Measurements from ENCODE around the gene GP2. TPM values are rescaled to one million over a fixed set of nuclear protein-coding genes. Genes with fewer than 3 reads are reported as not detected.

GP2 gene
- total RNA-seq (2014; rRNA removed; shearing (Covaris generic)): not detected in 2 replicates

DNA sequence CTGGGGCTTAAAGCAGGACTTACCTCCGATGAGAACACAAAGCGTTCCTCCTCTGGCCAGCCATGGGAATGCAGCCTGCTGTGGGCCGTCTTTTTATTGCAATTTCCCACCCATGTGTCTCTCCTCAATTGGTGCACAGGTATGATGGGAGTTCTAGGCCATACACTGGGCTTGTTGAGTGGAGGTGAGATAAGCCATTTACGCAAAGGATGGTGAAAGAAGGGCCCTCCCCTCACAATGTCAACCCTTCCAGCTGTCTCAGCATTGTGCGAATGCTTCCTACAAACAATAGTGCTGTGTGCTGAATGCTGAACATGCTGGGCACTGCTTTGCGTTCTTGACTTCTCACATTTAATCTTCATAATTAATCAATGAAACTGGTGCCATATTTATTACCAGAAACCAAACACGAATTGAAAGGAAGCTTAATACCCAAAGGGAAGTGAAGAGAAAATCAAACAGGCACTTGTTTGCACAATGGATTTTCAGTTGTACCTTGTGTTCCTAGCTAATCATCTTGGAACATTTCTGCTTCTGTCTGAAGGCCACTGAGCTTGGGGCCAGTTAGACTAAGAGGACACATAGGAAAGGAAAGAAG lies at the start of gene GP2:
GP2 (minus strand) TSS at position 70 of the 598 bp plus-strand sequence. CDS start 1,082 bp downstream, outside the sequence.
- H3K4me1 ChIP-seq: no peaks in the 10 kb centered on the region
- H3K4me3 ChIP-seq: no peak within 1 kb of the TSS
- H3K36me3 ChIP-seq: no peaks in the 10 kb centered on the region
- no peak within 1 kb of the TSS for H3K27ac ChIP-seq
- H3K9me3 ChIP-seq (replicated peaks): no peaks in the 10 kb centered on the region
- no peak for DNase-seq
- H3K27me3 ChIP-seq: no peaks in the 10 kb centered on the region

GRCh38 chr16:20372701-20373100 lies 45.4 kb upstream of the GP2 start:
- Histone ChIP-seq H3K27ac (no peak overlapping the region), H3K9me3 (replicated peaks) (no peaks in the 10 kb centered on the region)
- no peak for DNase-seq

GRCh38 chr16:20369452-20370054 lies 42.2 kb upstream of the GP2 start:
- Histone ChIP-seq H3K27ac (no peak overlapping the region), H3K4me1 (no peaks in the 10 kb centered on the region), H3K9me3 (replicated peaks) (no peaks in the 10 kb centered on the region), H3K4me3 (no peak overlapping the region), H3K27me3 (no peaks in the 10 kb centered on the region), H3K36me3 (no peaks in the 10 kb centered on the region)
- DNase-seq: no peak

More at GRCh38 chr16:20372701-20373100, 45.4 kb upstream of the GP2 start:
- Histone ChIP-seq H3K27me3 (no peaks in the 10 kb centered on the region), H3K36me3 (no peaks in the 10 kb centered on the region), H3K4me3 (no peak overlapping the region), H3K4me1 (no peaks in the 10 kb centered on the region)

DNA sequence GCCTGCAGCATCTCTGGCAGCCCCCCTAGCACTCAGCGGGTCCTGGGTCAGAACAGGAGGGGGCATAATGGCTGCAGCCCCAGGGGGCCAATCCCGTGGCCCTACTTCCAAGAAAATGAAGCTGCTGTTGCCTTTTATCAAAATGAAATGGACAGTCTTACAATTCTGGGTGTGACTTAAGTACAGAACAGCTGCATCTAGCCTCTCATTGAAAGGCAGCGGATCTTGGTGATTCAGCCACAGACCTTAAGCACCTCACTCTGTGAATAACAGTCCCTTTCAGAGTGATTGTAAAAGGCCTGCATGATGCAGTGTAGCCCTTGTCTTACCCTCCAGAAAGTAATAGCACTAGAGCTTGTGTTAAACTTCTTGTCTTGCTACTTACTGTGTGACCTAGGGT lies 36.7 kb upstream of the GP2 start:
- Histone ChIP-seq H3K27ac (no peak overlapping the region), H3K36me3 (no peaks in the 10 kb centered on the region), H3K27me3 (no peaks in the 10 kb centered on the region), H3K9me3 (replicated peaks) (no peaks in the 10 kb centered on the region), H3K4me3 (no peak overlapping the region), H3K4me1 (no peaks in the 10 kb centered on the region)
- peak; percentile 42 to 76 for DNase-seq

DNA sequence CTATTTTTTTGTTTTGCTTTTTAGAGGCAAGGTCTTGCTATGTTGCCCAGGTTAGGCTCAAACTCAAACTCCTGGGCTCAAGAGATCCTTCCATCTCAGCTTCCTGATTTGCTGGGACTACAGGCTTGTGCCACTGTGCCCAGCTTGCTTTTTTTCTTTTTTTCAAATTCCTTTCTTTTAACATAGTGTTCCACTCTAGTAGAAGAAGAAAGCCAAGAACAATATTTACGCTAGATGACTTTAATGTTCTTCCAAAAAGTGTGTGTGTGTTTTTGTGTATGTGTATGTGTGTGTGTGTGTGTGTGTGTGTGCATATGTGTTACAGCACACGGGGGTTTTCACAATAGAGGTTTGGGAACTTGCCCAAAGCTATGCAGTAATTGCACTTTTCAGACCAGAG lies 35.9 kb upstream of the GP2 start:
- Histone ChIP-seq H3K9me3 (replicated peaks) (no peaks in the 10 kb centered on the region), H3K4me1 (no peaks in the 10 kb centered on the region), H3K27me3 (no peaks in the 10 kb centered on the region), H3K4me3 (no peak overlapping the region), H3K27ac (no peak overlapping the region), H3K36me3 (no peaks in the 10 kb centered on the region)
- DNase-seq: no peak

DNA sequence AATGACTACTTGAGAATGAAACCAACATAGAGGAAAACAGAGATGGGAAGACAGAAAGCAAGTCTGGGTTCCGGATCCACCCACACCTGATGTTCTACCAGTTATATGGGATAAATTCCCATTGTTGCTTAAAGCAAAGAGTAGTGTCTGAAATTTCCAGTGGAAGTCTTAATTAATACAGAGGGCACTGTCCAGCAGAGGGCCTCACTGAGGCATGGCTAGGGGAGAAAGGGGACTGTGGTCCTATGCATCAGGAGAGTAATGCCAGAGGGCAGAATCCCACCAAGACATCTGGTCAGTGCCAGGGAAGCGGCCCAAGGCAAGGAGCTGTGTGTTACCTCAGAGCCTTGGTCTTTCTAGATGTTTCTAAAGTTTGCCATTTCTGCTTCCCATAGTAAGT lies 32.7 kb upstream of the GP2 start:
- DNase-seq: peak; percentile 5 to 35
- no peaks in the 10 kb centered on the region for H3K9me3 ChIP-seq (replicated peaks)
- no peaks in the 10 kb centered on the region for H3K4me1 ChIP-seq
- no peaks in the 10 kb centered on the region for H3K36me3 ChIP-seq
- H3K27ac ChIP-seq: no peak overlapping the region
- no peak overlapping the region for H3K4me3 ChIP-seq
- no peaks in the 10 kb centered on the region for H3K27me3 ChIP-seq

DNA sequence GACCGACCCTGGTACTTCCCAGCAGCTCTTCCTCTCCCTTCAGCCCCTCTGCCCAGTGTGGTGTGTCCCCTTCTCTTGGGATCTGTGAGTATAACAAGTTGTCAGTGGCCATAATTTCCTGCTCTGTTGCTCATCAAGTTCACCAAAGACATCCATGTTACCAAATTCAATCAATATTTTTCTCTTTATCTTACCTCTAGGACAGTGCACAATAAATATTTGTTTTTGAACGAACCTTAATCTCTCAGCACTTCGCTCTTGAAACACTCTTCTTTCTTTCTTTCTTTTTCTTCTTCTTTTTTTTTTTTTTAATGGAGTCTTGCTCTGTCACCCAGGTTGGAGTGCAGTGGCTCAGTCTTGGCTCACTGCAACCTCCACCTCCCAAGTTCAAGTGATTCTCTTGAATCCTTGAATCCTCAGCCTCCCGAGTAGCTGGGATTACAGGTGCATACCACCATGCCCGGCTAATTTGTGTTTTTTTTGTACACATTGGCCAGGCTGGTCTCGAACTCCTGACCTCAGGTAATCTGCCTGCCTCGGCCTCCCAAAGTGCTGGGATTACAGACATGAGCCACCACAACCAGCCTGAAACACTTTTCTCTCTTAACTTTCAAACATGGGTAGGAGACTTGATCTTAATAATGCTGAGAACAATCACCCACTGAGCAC lies 27.9 kb upstream of the GP2 start:
- Histone ChIP-seq H3K27ac (no peak overlapping the region), H3K4me1 (no peaks in the 10 kb centered on the region), H3K27me3 (no peaks in the 10 kb centered on the region), H3K4me3 (no peak overlapping the region), H3K36me3 (no peaks in the 10 kb centered on the region), H3K9me3 (replicated peaks) (no peaks in the 10 kb centered on the region)
- DNase-seq: no peak

GRCh38 chr16:20353379-20353778 lies 26.1 kb upstream of the GP2 start:
- no peaks in the 10 kb centered on the region for H3K36me3 ChIP-seq
- no peak overlapping the region for H3K27ac ChIP-seq
- H3K4me1 ChIP-seq: no peaks in the 10 kb centered on the region
- no peak for DNase-seq
- H3K4me3 ChIP-seq: no peak overlapping the region
- H3K27me3 ChIP-seq: no peaks in the 10 kb centered on the region
- H3K9me3 ChIP-seq (replicated peaks): no peaks in the 10 kb centered on the region

GRCh38 chr16:20352615-20353014 lies 25.3 kb upstream of the GP2 start, which contains the start of gene UMOD:
Gene UMOD (minus strand): TSS chr16:20352715. CDS start chr16:20350737, 1,978 bp downstream.
- Histone ChIP-seq H3K9me3 (replicated peaks) (no peaks in the 10 kb centered on the region), H3K36me3 (no peaks in the 10 kb centered on the region), H3K27ac (no peak within 1 kb of the TSS), H3K4me3 (no peak within 1 kb of the TSS), H3K4me1 (no peaks in the 10 kb centered on the region), H3K27me3 (no peaks in the 10 kb centered on the region)
- DNase-seq: no peak

GRCh38 chr16:20349615-20350014 lies 22.3 kb upstream of the GP2 start:
- Histone ChIP-seq H3K27me3 (no peaks in the 10 kb centered on the region), H3K9me3 (replicated peaks) (no peaks in the 10 kb centered on the region), H3K27ac (no peak overlapping the region), H3K4me3 (no peak overlapping the region), H3K36me3 (no peaks in the 10 kb centered on the region), H3K4me1 (no peaks in the 10 kb centered on the region)
- DNase-seq: no peak

DNA sequence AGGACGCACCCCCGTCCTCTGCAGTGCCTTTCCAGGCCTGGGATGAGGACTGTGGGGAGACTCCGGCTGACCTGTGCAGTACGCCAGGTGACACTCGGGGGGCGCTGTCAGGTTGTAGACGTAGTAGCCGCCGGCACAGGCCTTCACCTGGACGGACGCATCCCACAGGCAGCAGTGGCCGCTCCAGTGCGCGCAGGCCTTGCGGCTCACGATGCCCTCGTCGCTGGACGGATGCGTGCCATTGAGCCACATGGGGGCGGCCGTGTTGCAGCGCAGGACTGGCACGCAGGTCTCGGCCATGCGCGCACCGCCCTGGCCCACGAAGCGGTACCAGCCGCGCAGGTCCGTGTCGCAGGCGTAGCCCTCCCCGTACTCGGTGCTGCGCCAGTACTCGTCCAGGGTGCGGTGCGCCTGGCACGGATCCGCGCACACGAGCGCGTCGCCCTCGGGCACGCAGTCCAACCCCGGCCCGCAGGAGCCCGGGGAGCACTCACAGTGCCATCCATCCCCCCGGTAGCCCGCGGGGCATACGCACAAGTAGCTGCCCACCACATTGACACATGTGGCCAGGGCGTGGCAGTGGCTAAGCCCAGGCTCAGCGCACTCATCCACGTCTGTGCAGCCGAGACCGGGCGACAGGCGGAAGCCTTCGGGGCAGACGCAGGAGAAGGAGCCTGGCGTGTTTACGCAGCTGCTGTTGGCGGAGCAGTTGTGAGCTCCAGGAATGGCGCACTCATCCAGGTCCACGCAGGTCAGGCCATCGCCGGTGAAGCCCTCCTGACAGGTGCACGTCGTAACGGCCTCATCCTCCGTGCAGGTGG lies 21.3 kb upstream of the GP2 start:
- Histone ChIP-seq H3K27me3 (no peaks in the 10 kb centered on the region), H3K36me3 (no peaks in the 10 kb centered on the region), H3K4me3 (no peak overlapping the region), H3K4me1 (no peaks in the 10 kb centered on the region), H3K9me3 (replicated peaks) (no peaks in the 10 kb centered on the region), H3K27ac (no peak overlapping the region)
- DNase-seq: peak; percentile 32 to 41

DNA sequence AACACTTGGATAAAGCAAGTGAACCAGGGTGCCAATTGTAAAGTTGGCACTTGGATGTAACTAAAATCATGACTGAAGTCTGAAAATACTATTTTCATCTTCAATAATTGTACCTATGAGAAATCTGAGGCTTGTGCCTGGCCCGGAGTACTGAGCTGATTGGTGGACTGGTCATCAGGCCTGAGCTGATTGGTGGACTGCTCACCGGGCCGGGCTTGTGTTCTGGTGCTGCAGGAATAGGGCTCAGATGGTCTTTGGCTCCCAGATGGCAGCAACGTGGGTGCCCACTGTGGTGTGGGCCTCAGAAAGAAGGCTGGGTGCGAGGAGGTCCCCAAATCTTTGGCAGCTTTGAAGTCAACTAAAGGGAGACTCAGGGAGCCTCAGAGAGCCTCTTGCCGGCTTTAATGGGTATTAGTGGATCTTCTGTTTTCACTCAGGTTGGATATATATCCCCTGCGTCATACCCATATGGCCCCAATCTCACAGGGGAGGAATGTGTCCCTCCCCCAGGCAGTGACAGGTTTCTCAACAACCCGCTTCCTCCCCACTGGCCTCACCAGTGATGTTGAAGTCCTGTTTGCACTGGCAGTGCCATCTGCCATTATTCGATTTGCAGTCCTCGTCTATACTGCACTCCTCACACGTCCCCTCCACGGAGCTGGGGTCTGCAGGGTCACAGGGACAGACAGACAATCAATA lies 20.5 kb upstream of the GP2 start:
- DNase-seq: no peak
- Histone ChIP-seq H3K36me3 (no peaks in the 10 kb centered on the region), H3K9me3 (replicated peaks) (no peaks in the 10 kb centered on the region), H3K27ac (no peak overlapping the region), H3K27me3 (no peaks in the 10 kb centered on the region), H3K4me1 (no peaks in the 10 kb centered on the region), H3K4me3 (no peak overlapping the region)

- H3K4me3 ChIP-seq: no peak overlapping the region
- no peaks in the 10 kb centered on the region for H3K27me3 ChIP-seq
- no peaks in the 10 kb centered on the region for H3K36me3 ChIP-seq
- no peaks in the 10 kb centered on the region for H3K4me1 ChIP-seq
- no peak overlapping the region for H3K27ac ChIP-seq
- H3K9me3 ChIP-seq (replicated peaks): no peaks in the 10 kb centered on the region
- DNase-seq: no peak
Measured at GRCh38 chr16:20344611-20345010, 17.3 kb upstream of the GP2 start.

- Histone ChIP-seq H3K4me1 (no peaks in the 10 kb centered on the region), H3K36me3 (no peaks in the 10 kb centered on the region), H3K27me3 (no peaks in the 10 kb centered on the region), H3K27ac (no peak overlapping the region), H3K9me3 (replicated peaks) (no peaks in the 10 kb centered on the region), H3K4me3 (no peak overlapping the region)
- no peak for DNase-seq
Measured at GRCh38 chr16:20339744-20340143, 12.4 kb upstream of the GP2 start.

All from SJCRH30 (cell line).